IMR-90 (cell line): ENCODE measurements around the gene IER3. TPM values are rescaled to one million over a fixed set of nuclear protein-coding genes. Genes with fewer than 3 reads are reported as not detected.

Experiments used
- ATAC-seq: fragments of 200-7000 bp; cut with Tn5 transposase; 2 replicates; pipeline ENCODE4 v1.9.1; 2020; ENCODE audit warnings: low read depth, mild to moderate bottlenecking, moderate library complexity
- BruUV-seq: library from RNA; stranded (reverse); fragments of 400-500 nt; replicated peaks from 2 replicates; lab custom pipeline; 2021; lab: Mats Ljungman, UMichigan
- CTCF ChIA-PET: fragments of 300-600 bp; formaldehyde crosslinking; extraction: SDS; loops from one replicate; lab custom pipeline; 2021; ENCODE audit warnings: antibody characterized with exemption; lab: Yijun Ruan, JAX
- POLR2A ChIA-PET: fragments of 300-600 bp; sonication (Branson Sonifier 250); formaldehyde crosslinking; loops from one replicate; lab custom pipeline; 2022; ENCODE audit warnings: antibody characterized with exemption; ENCODE audit not compliant: unreplicated experiment; lab: Charles Lee
- DNase-seq: peaks from one replicate; pipeline ENCODE4 v3.0.0; 2013
- H2AFZ ChIP-seq: replicated peaks from 2 replicates; pipeline ENCODE3; 2013; ENCODE audit warnings: low read length, mild to moderate bottlenecking; ENCODE audit not compliant: poor library complexity
- H2AK5ac ChIP-seq: 2 replicates; pipeline ENCODE4 v1.6.1; 2013; ENCODE audit warnings: low read depth, low read length, inconsistent platforms
- H2AK9ac ChIP-seq: replicated peaks from 2 replicates; pipeline ENCODE3; 2013; ENCODE audit warnings: mild to moderate bottlenecking, low read depth, low read length, moderate library complexity; ENCODE audit not compliant: poor library complexity
- H2BK120ac ChIP-seq: 2 replicates; pipeline ENCODE4 v1.6.1; 2013; ENCODE audit warnings: low read depth, low read length, inconsistent platforms
- H2BK15ac ChIP-seq: 3 replicates; pipeline ENCODE4 v1.6.1; 2013; ENCODE audit warnings: low read depth, low read length, inconsistent platforms
- H2BK20ac ChIP-seq: 2 replicates; pipeline ENCODE4 v1.6.1; 2013; ENCODE audit warnings: low read depth, mild to moderate bottlenecking, inconsistent platforms, low read length, moderate library complexity
- H2BK5ac ChIP-seq: 2 replicates; pipeline ENCODE4 v1.6.1; 2013; ENCODE audit warnings: mild to moderate bottlenecking, low read depth, low read length, inconsistent platforms; ENCODE audit not compliant: poor library complexity, severe bottlenecking
- H3K14ac ChIP-seq: replicated peaks from 2 replicates; pipeline ENCODE4 v1.6.1; 2013; ENCODE audit warnings: low read depth, low read length, inconsistent platforms
- H3K18ac ChIP-seq: 2 replicates; pipeline ENCODE4 v1.6.1; 2013; ENCODE audit warnings: low read depth, low read length, control low read depth
- H3K23ac ChIP-seq: 2 replicates; pipeline ENCODE4 v1.6.1; 2013; ENCODE audit warnings: low read depth, low read length, inconsistent platforms
- H3K27ac ChIP-seq: 2 replicates; pipeline ENCODE4 v1.5.1; 2013; ENCODE audit warnings: mild to moderate bottlenecking, control low read depth, low read length; ENCODE audit not compliant: insufficient read depth
- H3K27me3 ChIP-seq: 2 replicates; pipeline ENCODE4 v1.6.1; 2013; ENCODE audit warnings: low read length; ENCODE audit not compliant: control insufficient read depth, insufficient read depth
- H3K36me3 ChIP-seq: 2 replicates; pipeline ENCODE4 v1.6.1; 2013; ENCODE audit warnings: low read length, mixed read lengths; ENCODE audit not compliant: control insufficient read depth, insufficient read depth
- H3K4ac ChIP-seq: 2 replicates; pipeline ENCODE4 v1.6.1; 2013; ENCODE audit warnings: low read depth, low read length, inconsistent platforms
- H3K4me1 ChIP-seq: 2 replicates; pipeline ENCODE4 v1.6.1; 2013; ENCODE audit warnings: low read length, mixed read lengths; ENCODE audit not compliant: control insufficient read depth, insufficient read depth
- H3K4me2 ChIP-seq: 2 replicates; pipeline ENCODE4 v1.6.1; 2013; ENCODE audit warnings: low read depth, mild to moderate bottlenecking, control low read depth, low read length, moderate library complexity
- H3K4me3 ChIP-seq: 2 replicates; pipeline ENCODE4 v1.5.1; 2013; ENCODE audit warnings: low read depth, mild to moderate bottlenecking, control low read depth, low read length, moderate library complexity; ENCODE audit not compliant: insufficient read depth
- H3K56ac ChIP-seq: 2 replicates; pipeline ENCODE4 v1.6.1; 2013; ENCODE audit warnings: low read length, inconsistent platforms; ENCODE audit not compliant: insufficient read depth; ENCODE audit errors: extremely low read depth
- H3K79me1 ChIP-seq, 2 experiments: 2 replicates each; pipeline ENCODE4 v1.6.1; 2013; ENCODE audit warnings: low read length in 2 of 2, inconsistent platforms in 1 of 2, low read depth in 1 of 2
- H3K9ac ChIP-seq: 2 replicates; pipeline ENCODE4 v1.6.1; 2013; ENCODE audit warnings: low read depth, low read length, control low read depth
- H3K9me1 ChIP-seq: 2 replicates; pipeline ENCODE4 v1.6.1; 2013; ENCODE audit warnings: low read length, inconsistent platforms; ENCODE audit not compliant: insufficient read depth
- H3K9me3 ChIP-seq: 2 replicates; pipeline ENCODE4 v1.6.1; 2013; ENCODE audit warnings: low read length; ENCODE audit not compliant: control insufficient read depth, insufficient read depth
- H4K20me1 ChIP-seq: 2 replicates; pipeline ENCODE4 v1.6.1; 2013; ENCODE audit warnings: low read length, inconsistent platforms; ENCODE audit not compliant: insufficient read depth
- H4K5ac ChIP-seq: 2 replicates; pipeline ENCODE4 v1.6.1; 2013; ENCODE audit warnings: mild to moderate bottlenecking, low read depth, low read length, control low read depth
- H4K8ac ChIP-seq, 2 experiments: 2 replicates each; pipeline ENCODE4 v1.6.1; 2013; ENCODE audit warnings: low read depth in 2 of 2, low read length in 2 of 2, control low read depth in 1 of 2, inconsistent platforms in 1 of 2
- H4K91ac ChIP-seq: 2 replicates; pipeline ENCODE4 v1.6.1; 2013; ENCODE audit warnings: low read depth, low read length, inconsistent platforms; ENCODE audit not compliant: insufficient read depth
- CEBPB ChIP-seq: IDR thresholded peaks from 2 replicates; pipeline ENCODE4 v1.6.1; 2012; ENCODE audit warnings: low read depth, low read length, improper control_type of control experiment
- FOS ChIP-seq: fragments of 150-350 bp; IDR thresholded peaks from 2 replicates; pipeline ENCODE4 v1.6.1; 2016; ENCODE audit warnings: low read depth, low read length
- MAFK ChIP-seq: IDR thresholded peaks from 2 replicates; pipeline ENCODE4 v1.6.1; 2012; ENCODE audit warnings: low read depth, low read length, improper control_type of control experiment
- MAZ ChIP-seq: IDR thresholded peaks from 2 replicates; pipeline ENCODE4 v1.6.1; 2012; ENCODE audit warnings: low read depth, mild to moderate bottlenecking, low read length, improper control_type of control experiment, moderate library complexity, borderline replicate concordance
- MXI1 ChIP-seq: IDR thresholded peaks from 2 replicates; pipeline ENCODE4 v1.6.1; 2012; ENCODE audit warnings: low read depth, mild to moderate bottlenecking, low read length, moderate library complexity, borderline replicate concordance
- NFE2L2 ChIP-seq: fragments of 150-350 bp; IDR thresholded peaks from 2 replicates; pipeline ENCODE4 v1.6.1; 2016; ENCODE audit warnings: low read depth, mild to moderate bottlenecking, low read length
- POLR2A ChIP-seq: IDR thresholded peaks from 2 replicates; pipeline ENCODE4 v1.6.1; 2012; ENCODE audit warnings: mild to moderate bottlenecking, low read depth, low read length
- RAD21 ChIP-seq: IDR thresholded peaks from 2 replicates; pipeline ENCODE4 v1.6.1; 2012; ENCODE audit warnings: low read length, improper control_type of control experiment
- RCOR1 ChIP-seq: IDR thresholded peaks from 2 replicates; pipeline ENCODE4 v1.6.1; 2012; ENCODE audit warnings: mild to moderate bottlenecking, low read length, improper control_type of control experiment; ENCODE audit not compliant: insufficient replicate concordance
- RFX5 ChIP-seq: IDR thresholded peaks from 2 replicates; pipeline ENCODE4 v1.8.0; 2012; ENCODE audit warnings: low read depth, mild to moderate bottlenecking, low read length, moderate library complexity
- SMC3 ChIP-seq: fragments of 150-350 bp; IDR thresholded peaks from 2 replicates; pipeline ENCODE4 v1.6.1; 2016; ENCODE audit warnings: low read depth, mild to moderate bottlenecking, antibody characterized with exemption, low read length, moderate library complexity
- USF2 ChIP-seq: fragments of 150-350 bp; IDR thresholded peaks from 2 replicates; pipeline ENCODE4 v1.6.1; 2017; ENCODE audit warnings: mild to moderate bottlenecking, antibody characterized with exemption, low read length, low read depth
- WGBS, 2 experiments: methylation state at CpG; one replicate each; pipeline versions ENCODE4 v1.1.5 to v1.1.7; 2013; ENCODE audit warnings: missing lambda C conversion rate in 2 of 2; ENCODE audit not compliant: insufficient read length in 1 of 2; ENCODE audit errors: extremely low coverage in 2 of 2; 5-methylcytosine and 5-hydroxymethylcytosine counted together
- dilution Hi-C: fragments of 300-500 bp; cut with HindIII; formaldehyde crosslinking; loops from one replicate; pipeline ENCODE4 v1.14.3; 2018; ENCODE audit warnings: low sequenced_read_pairs; ENCODE audit not compliant: unreplicated experiment
- in situ Hi-C: fragments of 300-500 bp; cut with MboI; formaldehyde crosslinking; loops from 3 replicates; pipeline ENCODE4 v1.14.3; 2019; ENCODE audit warnings: low sequenced_read_pairs, inconsistent platforms, mixed read lengths
- intact Hi-C: fragments of 100-400 bp; cut with micrococcal nuclease; formaldehyde crosslinking; loops from 2 replicates; pipeline ENCODE4 v1.10.0; 2022
- polyA plus RNA-seq, 3 experiments: library from polyadenylated mRNA; depleted of rRNA; stranded (reverse); fragments of >200 nt; gene quantifications; 2 replicates each; pipeline ENCODE4 v1.2.3, GENCODE V29; 2012; ENCODE audit warnings: low replicate concordance in 1 of 3
- total RNA-seq: library from RNA; depleted of rRNA; stranded (reverse); fragments of >200 nt; gene quantifications from 2 replicates; pipeline ENCODE4 v1.2.3, GENCODE V29; 2012

Gene IER3
- total and polyA plus RNA-seq, 2 of the 4 experiments (the other 2 are of a cell fraction): 38.4 to 159 TPM

- POLR2A ChIA-PET: interaction anchor here (0.8 to 1.2 kb wide), 3 partner anchors 10 to 38 kb away, joined by 3 to 7 read pairs (median 4); no protein-coding TSS in a partner anchor
- intact Hi-C loops: no loop called here
- in situ Hi-C loops: loop anchor here (5.0 kb wide), 2 partner anchors 37 to 38 kb away; partner anchors contain the start of genes FLOT1 and IER3
Measured at GRCh38 chr6:30779850-30780641, 35.7 kb upstream of the IER3 start.

More at GRCh38 chr6:30779850-30780641, 35.7 kb upstream of the IER3 start:
- Histone ChIP-seq H2AK9ac (peak overlapping the region; percentile 75), H2BK5ac (peak overlapping the region; percentile 98), H3K56ac (peak overlapping the region; percentile 39), H3K27ac (peak overlapping the region; percentile 84), H3K4ac (peak overlapping the region; percentile 92), H4K5ac (peak overlapping the region; percentile 46), H3K79me1 (peaks cover 9 to 20% of the 10 kb centered on the region in 2 experiments; a peak in 3 of 4 replicates), H3K14ac (peak overlapping the region; percentile 42), H3K9me1 (peaks cover 19% of the 10 kb centered on the region), H4K91ac (peak overlapping the region; percentile 97), H3K4me1 (peaks cover 33% of the 10 kb centered on the region), H4K8ac (peak overlapping the region; percentile 63 to 93), H4K20me1 (no peaks in the 10 kb centered on the region), H3K9me3 (no peaks in the 10 kb centered on the region), H2BK120ac (peak overlapping the region; percentile 84), H3K27me3 (no peaks in the 10 kb centered on the region), H2BK15ac (peak overlapping the region; percentile 33), H3K23ac (peak overlapping the region; percentile 51), H3K4me3 (no peak overlapping the region), H2AK5ac (peak overlapping the region; percentile 99), H2AFZ (no peak overlapping the region), H3K18ac (peak overlapping the region; percentile 25), H3K9ac (peak overlapping the region; percentile 17; the same call in 1 of the 2 replicates), H2BK20ac (peak overlapping the region; percentile 82), H3K36me3 (no peaks in the 10 kb centered on the region), H3K4me2 (no peak overlapping the region)
- CTCF ChIA-PET: interaction anchor here (2.1 kb wide), 1 partner anchor 14 kb away, joined by 5 read pairs; no protein-coding TSS in a partner anchor
- 94% methylated on average over 3 of the region's 10 CpGs; no CpG with 5 or more reads in 1 of the 2 experiments for whole genome bisulfite sequencing, 2 experiments
- DNase-seq: no peak
- dilution Hi-C loops: no loop called here
- no peak for ATAC-seq
- TF ChIP-seq RFX5 (no peak), RAD21 (no peak), FOS (no peak), USF2 (no peak), MAZ (no peak), MXI1 (no peak), NFE2L2 (no peak), SMC3 (no peak), POLR2A (no peak), CEBPB (no peak), MAFK (no peak), RCOR1 (no peak)
- no TSS peak for BruUV-seq
